Measurements from ENCODE around the gene CAAP1.

The CAAP1 gene

DNA sequence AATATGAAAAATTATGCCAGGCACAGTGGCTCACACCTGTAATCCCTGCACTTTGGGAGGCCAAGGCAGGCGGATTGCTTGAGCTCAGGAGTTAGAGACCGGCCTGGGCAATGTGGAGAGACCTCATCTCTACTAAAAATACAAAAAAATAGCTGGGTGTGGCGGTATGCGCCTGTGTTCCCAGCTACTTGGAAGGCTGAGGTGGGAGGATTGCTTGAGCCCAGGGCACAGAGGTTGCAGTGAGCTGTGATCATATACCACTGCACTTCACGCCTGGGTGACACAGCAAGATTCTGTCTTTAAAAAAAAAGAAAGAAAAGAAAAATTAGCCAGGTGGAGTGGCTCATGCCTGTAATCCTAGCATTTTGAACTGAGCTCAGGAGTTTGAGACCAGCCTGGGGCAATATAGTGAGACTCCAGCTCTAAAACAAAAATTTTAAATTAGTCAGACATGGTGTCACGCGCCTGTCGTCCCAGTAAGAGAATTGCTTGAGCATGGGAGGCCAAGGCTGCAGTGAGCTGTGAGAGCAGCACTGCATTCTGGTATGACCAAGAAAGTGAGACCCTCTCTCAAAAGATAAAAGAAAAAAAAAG is 36.4 kb upstream of the CAAP1 start:
- no peaks in the 10 kb centered on the region for H3K27me3 ChIP-seq
- H3K4me3 ChIP-seq (ENCODE audit: low read depth, low read length), result no peak overlapping the region
- no peaks in the 10 kb centered on the region for H3K4me1 ChIP-seq
- no peak for TF ChIP-seq CTCF (IDR thresholded peaks at IDR 0.05; ENCODE audit: low read depth, low read length)
- H3K36me3 ChIP-seq, result peaks cover 42% of the 10 kb centered on the region
- no peaks in the 10 kb centered on the region for H3K9me3 ChIP-seq
- no peak for DNase-seq

DNA sequence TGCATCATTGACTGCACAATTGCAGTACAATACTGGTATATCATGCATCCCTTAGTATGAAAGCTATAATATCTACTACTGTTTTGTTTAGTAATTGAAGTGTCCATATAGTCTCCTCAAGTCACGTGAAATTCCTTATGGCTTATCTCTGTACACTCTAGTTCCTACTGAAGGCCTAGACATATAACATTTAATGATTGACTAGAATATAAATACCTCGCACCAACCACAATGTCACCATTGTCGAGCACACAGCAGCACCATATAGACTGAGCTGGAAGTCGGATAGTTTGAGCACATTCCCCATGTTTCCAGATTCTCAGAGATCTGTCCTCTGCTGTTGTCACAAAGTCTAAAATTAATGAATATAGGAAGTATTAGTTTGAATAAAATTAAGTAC is 33.0 kb upstream of the CAAP1 start:
- TF ChIP-seq CTCF (IDR thresholded peaks at IDR 0.05; ENCODE audit: low read depth, low read length), result no peak
- no peaks in the 10 kb centered on the region for H3K4me1 ChIP-seq

DNA sequence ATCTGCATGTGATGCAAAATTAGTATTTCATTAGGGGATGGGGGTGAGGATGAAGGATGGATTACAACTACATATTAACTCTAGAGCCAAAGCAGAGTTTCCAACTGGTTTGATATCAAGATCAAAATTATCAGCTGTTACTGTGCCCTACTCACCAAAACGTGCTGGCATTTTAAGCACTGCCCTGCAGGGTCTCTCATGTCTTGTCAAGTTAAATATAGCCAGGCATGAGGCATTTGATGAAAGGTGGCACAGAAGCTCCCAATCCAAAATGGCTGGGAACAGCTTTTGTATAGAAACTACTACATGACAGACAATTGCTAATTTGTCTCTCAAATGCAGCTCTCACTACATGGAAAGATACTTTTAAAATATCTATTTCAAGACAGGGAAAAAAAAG is 27.1 kb upstream of the CAAP1 start:
- Histone ChIP-seq H3K27me3 (no peaks in the 10 kb centered on the region), H3K36me3 (peaks cover 66% of the 10 kb centered on the region), H3K9me3 (no peaks in the 10 kb centered on the region), H3K4me3 (ENCODE audit: low read depth, low read length) (no peak overlapping the region), H3K4me1 (no peaks in the 10 kb centered on the region; the same call in 1 of the 2 replicates)
- TF ChIP-seq CTCF (IDR thresholded peaks at IDR 0.05; ENCODE audit: low read depth, low read length), result no peak
- DNase-seq, result no peak

More for the DNA sequence above, 33.0 kb upstream of the CAAP1 start:
- Histone ChIP-seq H3K4me3 (ENCODE audit: low read depth, low read length) (no peak overlapping the region), H3K36me3 (peaks cover 66% of the 10 kb centered on the region), H3K9me3 (no peaks in the 10 kb centered on the region), H3K27me3 (no peaks in the 10 kb centered on the region)
- DNase-seq, result no peak

- Histone ChIP-seq H3K4me1 (no peaks in the 10 kb centered on the region; the same call in 1 of the 2 replicates), H3K9me3 (no peaks in the 10 kb centered on the region)
- no peak for TF ChIP-seq CTCF (IDR thresholded peaks at IDR 0.05; ENCODE audit: low read depth, low read length)
These were observed 20.6 kb upstream of the CAAP1 start for GRCh38 chr9:26913138-26913668.

GRCh38 chr9:26904671-26905070 is 12.1 kb upstream of the CAAP1 start:
- no peak for TF ChIP-seq CTCF (IDR thresholded peaks at IDR 0.05; ENCODE audit: low read depth, low read length)
- Histone ChIP-seq H3K4me1 (no peaks in the 10 kb centered on the region), H3K36me3 (peaks cover 25% of the 10 kb centered on the region), H3K4me3 (ENCODE audit: low read depth, low read length) (no peak overlapping the region), H3K27me3 (no peaks in the 10 kb centered on the region), H3K9me3 (no peaks in the 10 kb centered on the region)
- no peak for DNase-seq

More at GRCh38 chr9:26913138-26913668, 20.6 kb upstream of the CAAP1 start:
- Histone ChIP-seq H3K36me3 (peaks cover 35% of the 10 kb centered on the region), H3K27me3 (no peaks in the 10 kb centered on the region), H3K4me3 (ENCODE audit: low read depth, low read length) (no peak overlapping the region)
- no peak for DNase-seq

DNA sequence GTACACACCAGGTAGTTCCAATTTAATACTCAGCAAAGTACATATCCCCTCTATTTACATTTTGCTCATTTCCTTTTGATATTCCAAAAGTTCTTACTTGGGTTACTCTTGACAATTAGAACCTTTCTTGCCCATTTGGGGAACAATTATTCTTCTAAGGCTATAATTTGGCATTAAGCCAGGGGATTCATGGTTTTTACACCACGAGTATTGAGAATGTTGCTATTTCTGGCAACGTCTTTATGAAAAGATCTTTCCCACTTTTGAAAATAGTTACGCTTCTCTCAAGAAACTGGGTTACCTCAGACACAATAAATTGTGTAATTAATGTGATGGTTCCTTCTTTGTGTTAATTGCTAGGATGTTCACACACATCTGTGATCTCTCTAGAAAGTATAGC is 11.5 kb upstream of the CAAP1 start:
- no peak for TF ChIP-seq CTCF (IDR thresholded peaks at IDR 0.05; ENCODE audit: low read depth, low read length)
- H3K27me3 ChIP-seq, result no peaks in the 10 kb centered on the region
- H3K9me3 ChIP-seq, result no peaks in the 10 kb centered on the region
- no peak for DNase-seq
- peaks cover 25% of the 10 kb centered on the region for H3K36me3 ChIP-seq
- no peaks in the 10 kb centered on the region for H3K4me1 ChIP-seq
- H3K4me3 ChIP-seq (ENCODE audit: low read depth, low read length), result no peak overlapping the region
